ENCODE data around the gene TKTL2.

DNA sequence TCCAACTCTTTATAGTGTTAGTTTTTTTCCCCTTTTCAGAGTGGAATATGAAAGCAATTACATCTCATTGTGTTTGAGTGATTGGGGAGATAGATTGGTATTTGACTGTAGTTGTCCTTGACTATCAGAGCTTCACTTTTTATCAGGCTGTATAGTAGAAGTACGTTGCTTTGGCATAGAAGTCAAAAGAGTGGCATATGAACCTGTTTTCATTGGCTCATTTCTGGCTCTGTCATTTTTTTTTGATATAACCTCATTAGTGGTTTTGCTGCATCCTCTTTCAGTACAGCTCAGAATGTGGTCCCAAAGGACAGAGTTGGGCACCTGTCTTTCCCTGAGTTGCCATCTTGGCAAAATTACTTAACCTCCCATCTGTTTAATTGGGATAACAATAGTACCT is 22.3 kb upstream of the TKTL2 start:
- TF ChIP-seq, protein P1, sequence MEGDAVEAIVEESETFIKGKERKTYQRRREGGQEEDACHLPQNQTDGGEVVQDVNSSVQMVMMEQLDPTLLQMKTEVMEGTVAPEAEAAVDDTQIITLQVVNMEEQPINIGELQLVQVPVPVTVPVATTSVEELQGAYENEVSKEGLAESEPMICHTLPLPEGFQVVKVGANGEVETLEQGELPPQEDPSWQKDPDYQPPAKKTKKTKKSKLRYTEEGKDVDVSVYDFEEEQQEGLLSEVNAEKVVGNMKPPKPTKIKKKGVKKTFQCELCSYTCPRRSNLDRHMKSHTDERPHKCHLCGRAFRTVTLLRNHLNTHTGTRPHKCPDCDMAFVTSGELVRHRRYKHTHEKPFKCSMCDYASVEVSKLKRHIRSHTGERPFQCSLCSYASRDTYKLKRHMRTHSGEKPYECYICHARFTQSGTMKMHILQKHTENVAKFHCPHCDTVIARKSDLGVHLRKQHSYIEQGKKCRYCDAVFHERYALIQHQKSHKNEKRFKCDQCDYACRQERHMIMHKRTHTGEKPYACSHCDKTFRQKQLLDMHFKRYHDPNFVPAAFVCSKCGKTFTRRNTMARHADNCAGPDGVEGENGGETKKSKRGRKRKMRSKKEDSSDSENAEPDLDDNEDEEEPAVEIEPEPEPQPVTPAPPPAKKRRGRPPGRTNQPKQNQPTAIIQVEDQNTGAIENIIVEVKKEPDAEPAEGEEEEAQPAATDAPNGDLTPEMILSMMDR (IDR thresholded peaks at IDR 0.05), result no peak
- TF ChIP-seq ATF6 (CRISPR knock-in tag; IDR thresholded peaks at IDR 0.05), result no peak
- TF ChIP-seq ETV6 (CRISPR knock-in tag; IDR thresholded peaks at IDR 0.05), result no peak
- no peak for TF ChIP-seq ZNF232 (CRISPR knock-in tag; IDR thresholded peaks at IDR 0.05)
- TF ChIP-seq, protein P2, sequence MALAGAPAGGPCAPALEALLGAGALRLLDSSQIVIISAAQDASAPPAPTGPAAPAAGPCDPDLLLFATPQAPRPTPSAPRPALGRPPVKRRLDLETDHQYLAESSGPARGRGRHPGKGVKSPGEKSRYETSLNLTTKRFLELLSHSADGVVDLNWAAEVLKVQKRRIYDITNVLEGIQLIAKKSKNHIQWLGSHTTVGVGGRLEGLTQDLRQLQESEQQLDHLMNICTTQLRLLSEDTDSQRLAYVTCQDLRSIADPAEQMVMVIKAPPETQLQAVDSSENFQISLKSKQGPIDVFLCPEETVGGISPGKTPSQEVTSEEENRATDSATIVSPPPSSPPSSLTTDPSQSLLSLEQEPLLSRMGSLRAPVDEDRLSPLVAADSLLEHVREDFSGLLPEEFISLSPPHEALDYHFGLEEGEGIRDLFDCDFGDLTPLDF (CRISPR knock-in tag; IDR thresholded peaks at IDR 0.05), result no peak
